ENCODE results near the gene RIC8B. TPM values are rescaled to one million over a fixed set of nuclear protein-coding genes. Genes with fewer than 3 reads are reported as not detected.
"Not testable (repeated sequence)": the region's sequence is repeated elsewhere in the genome, so short reads cannot be mapped to it uniquely, and the experiment has no call there.

The RIC8B gene
- total RNA-seq: 10 to 100 TPM; 12.9 to 27.5 TPM

- no peaks in the 10 kb centered on the region for H3K9me3 ChIP-seq
- DNase-seq (ENCODE audit: low spot score) (peak; percentile 85), ATAC-seq (ENCODE audit: insufficient number of reproducible peaks, low FRiP score, low read depth) (peak; percentile 99)
- no peak for TF ChIP-seq CTCF (IDR thresholded peaks at IDR 0.05)
- no peaks in the 10 kb centered on the region for H3K27me3 ChIP-seq (replicated peaks; ENCODE audit: insufficient read depth)
- peak within 1 kb of the TSS; percentile 92 for H3K27ac ChIP-seq
- H3K36me3 ChIP-seq: no peaks in the 10 kb centered on the region
- H3K4me3 ChIP-seq: peak within 1 kb of the TSS; percentile 74
- peaks cover 15 to 37% of the 10 kb centered on the region in 2 donors for H3K4me1 ChIP-seq (ENCODE audit: control insufficient read depth in 1 of 2, low read depth in 2 of 2)
These were observed at the start of gene RIC8B for GRCh38 chr12:106774005-106774807. Gene RIC8B, plus strand, starts transcription at chr12:106774682. Its CDS starts 64 bp downstream, at chr12:106774746.

GRCh38 chr12:106724934-106725333 lies 49.5 kb upstream of the RIC8B start:
- Histone ChIP-seq H3K27ac (no peak overlapping the region), H3K4me1 (ENCODE audit: control insufficient read depth in 1 of 2, low read depth in 2 of 2) (no peaks in the 10 kb centered on the region), H3K27me3 (replicated peaks; ENCODE audit: insufficient read depth) (no peaks in the 10 kb centered on the region), H3K9me3 (no peaks in the 10 kb centered on the region), H3K36me3 (no peaks in the 10 kb centered on the region), H3K4me3 (no peak overlapping the region)
- no peak for ATAC-seq (ENCODE audit: insufficient number of reproducible peaks, low FRiP score, low read depth)
- no peak for DNase-seq (ENCODE audit: low spot score)
- TF ChIP-seq CTCF (IDR thresholded peaks at IDR 0.05): no peak

GRCh38 chr12:106726603-106727202 lies 47.8 kb upstream of the RIC8B start:
- ATAC-seq (ENCODE audit: insufficient number of reproducible peaks, low FRiP score, low read depth); H3K9me3 ChIP-seq; H3K27me3 ChIP-seq (replicated peaks; ENCODE audit: insufficient read depth); H3K4me3 ChIP-seq; H3K36me3 ChIP-seq; H3K4me1 ChIP-seq (ENCODE audit: control insufficient read depth in 1 of 2, low read depth in 2 of 2); H3K27ac ChIP-seq; DNase-seq (ENCODE audit: low spot score): not testable (repeated sequence)

- DNase-seq (ENCODE audit: low spot score) (no peak), ATAC-seq (ENCODE audit: insufficient number of reproducible peaks, low FRiP score, low read depth) (no peak)
- H3K4me1 ChIP-seq (ENCODE audit: control insufficient read depth in 1 of 2, low read depth in 2 of 2): no peaks in the 10 kb centered on the region
- no peak overlapping the region for H3K4me3 ChIP-seq
- H3K36me3 ChIP-seq: no peaks in the 10 kb centered on the region
- no peaks in the 10 kb centered on the region for H3K9me3 ChIP-seq
- no peaks in the 10 kb centered on the region for H3K27me3 ChIP-seq (replicated peaks; ENCODE audit: insufficient read depth)
- TF ChIP-seq CTCF (IDR thresholded peaks at IDR 0.05): no peak
- no peak overlapping the region for H3K27ac ChIP-seq
These were observed 44.9 kb upstream of the RIC8B start for GRCh38 chr12:106729611-106730010.

GRCh38 chr12:106732890-106733289 lies 41.6 kb upstream of the RIC8B start:
- Histone ChIP-seq H3K4me1 (ENCODE audit: control insufficient read depth in 1 of 2, low read depth in 2 of 2) (no peaks in the 10 kb centered on the region), H3K9me3 (no peaks in the 10 kb centered on the region), H3K27ac (no peak overlapping the region), H3K4me3 (no peak overlapping the region), H3K36me3 (no peaks in the 10 kb centered on the region), H3K27me3 (replicated peaks; ENCODE audit: insufficient read depth) (no peaks in the 10 kb centered on the region)
- DNase-seq (ENCODE audit: low spot score) (no peak), ATAC-seq (ENCODE audit: insufficient number of reproducible peaks, low FRiP score, low read depth) (no peak)
- no peak for TF ChIP-seq CTCF (IDR thresholded peaks at IDR 0.05)

Measured in thoracic aorta (tissue), 2 donors.